ENCODE measurements around the gene SMKR1. TPM values are rescaled to one million over a fixed set of nuclear protein-coding genes. Genes with fewer than 3 reads are reported as not detected.

Gene SMKR1
- total RNA-seq, 1 donor from 2014 or later: 0.56 TPM

DNA sequence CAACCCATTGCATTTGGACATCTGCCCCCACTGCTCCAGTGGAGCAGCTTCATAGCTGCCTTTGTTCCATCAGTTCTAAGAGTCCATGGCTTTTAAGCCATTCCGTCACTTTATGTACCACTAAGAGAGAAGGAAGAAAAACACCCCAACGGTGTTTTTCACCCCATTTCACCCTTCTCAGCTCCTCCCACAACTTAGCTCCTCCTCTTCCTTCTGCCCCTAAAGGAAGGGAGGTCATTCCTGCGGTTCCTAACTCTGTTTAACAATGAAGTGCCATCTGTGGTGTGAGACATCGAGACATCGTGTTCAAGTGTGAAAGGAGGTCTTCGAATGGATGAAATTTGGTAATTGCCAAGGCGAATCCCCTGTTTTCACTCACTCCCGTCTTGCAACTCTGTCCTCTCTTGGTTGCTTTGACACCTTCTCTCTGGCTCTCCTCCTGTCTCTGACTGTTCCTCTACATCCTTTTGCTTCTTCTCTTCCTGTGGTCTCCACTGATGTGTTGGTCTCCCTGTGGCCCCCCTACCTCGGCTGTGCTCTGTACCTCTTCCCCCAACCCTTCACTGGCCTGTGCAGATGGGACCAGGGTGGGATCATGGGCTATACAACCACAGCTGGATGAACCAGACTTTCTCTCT lies 23.0 kb downstream of the SMKR1 start:
- Histone ChIP-seq H3K4me3 (no peak overlapping the region), H3K9me3 (ENCODE audit: low read depth) (no peaks in the 10 kb centered on the region), H4K20me1 (ENCODE audit: low read depth) (no peaks in the 10 kb centered on the region), H3K79me2 (ENCODE audit: low read depth) (no peaks in the 10 kb centered on the region), H3F3A (ENCODE audit: low read depth) (peaks cover 5% of the 10 kb centered on the region), H3K4me2 (no peak overlapping the region), H3K27ac (no peak overlapping the region), H3K4me1 (no peaks in the 10 kb centered on the region), H3K9ac (no peak overlapping the region), H2AFZ (replicated peaks) (no peak overlapping the region), H3K27me3 (peaks cover 4% of the 10 kb centered on the region), H3K36me3 (no peaks in the 10 kb centered on the region)
- no peak for TF ChIP-seq EZH2 (IDR thresholded peaks at IDR 0.05)
- no peak for TF ChIP-seq EZH2phosphoT487 (IDR thresholded peaks at IDR 0.05)
- peaks cover 10% of the 10 kb centered on the region for H3K27me3 Mint-ChIP-seq (ENCODE audit: insufficient read depth, low read depth)
- no peaks in the 10 kb centered on the region for H3K36me3 Mint-ChIP-seq
- H3K9me3 Mint-ChIP-seq: no peaks in the 10 kb centered on the region
- peaks cover 4% of the 10 kb centered on the region for H3K4me1 Mint-ChIP-seq
- no peak for DNase-seq (ENCODE audit: low spot score)
- no peak overlapping the region for H3K27ac Mint-ChIP-seq
- no peak overlapping the region for H3K4me3 Mint-ChIP-seq

GRCh38 chr7:129529643-129530042 lies 27.3 kb downstream of the SMKR1 start:
- Mint-ChIP-seq H3K27me3 (ENCODE audit: insufficient read depth, low read depth) (peaks cover 6% of the 10 kb centered on the region), H3K27ac (no peak overlapping the region), H3K9me3 (no peaks in the 10 kb centered on the region), H3K36me3 (no peaks in the 10 kb centered on the region), H3K4me1 (peaks cover 24% of the 10 kb centered on the region), H3K4me3 (no peak overlapping the region)
- no peak overlapping the region for H3K27ac ChIP-seq
- peaks cover 9% of the 10 kb centered on the region for H3K4me1 ChIP-seq
- peaks cover 6% of the 10 kb centered on the region for H3F3A ChIP-seq (ENCODE audit: low read depth)
- no peak overlapping the region for H3K4me3 ChIP-seq
- no peak for DNase-seq (ENCODE audit: low spot score)
- H3K9ac ChIP-seq: no peak overlapping the region
- H4K20me1 ChIP-seq (ENCODE audit: low read depth): peaks cover 7% of the 10 kb centered on the region
- no peaks in the 10 kb centered on the region for H3K27me3 ChIP-seq
- no peaks in the 10 kb centered on the region for H3K9me3 ChIP-seq (ENCODE audit: low read depth)
- TF ChIP-seq EZH2 (IDR thresholded peaks at IDR 0.05): no peak
- TF ChIP-seq EZH2phosphoT487 (IDR thresholded peaks at IDR 0.05): no peak
- no peak for TF ChIP-seq CTCF (IDR thresholded peaks at IDR 0.05)
- H3K4me2 ChIP-seq: no peak overlapping the region
- H3K79me2 ChIP-seq (ENCODE audit: low read depth): no peaks in the 10 kb centered on the region
- H3K36me3 ChIP-seq: no peaks in the 10 kb centered on the region
- no peak overlapping the region for H2AFZ ChIP-seq (replicated peaks)

- Histone ChIP-seq H3F3A (ENCODE audit: low read depth) (peaks cover 6% of the 10 kb centered on the region), H3K4me3 (no peak overlapping the region), H3K36me3 (no peaks in the 10 kb centered on the region), H3K9ac (no peak overlapping the region), H4K20me1 (ENCODE audit: low read depth) (peaks cover 7% of the 10 kb centered on the region), H3K9me3 (ENCODE audit: low read depth) (no peaks in the 10 kb centered on the region), H3K4me1 (peaks cover 9% of the 10 kb centered on the region), H3K27ac (no peak overlapping the region), H3K4me2 (no peak overlapping the region), H3K27me3 (no peaks in the 10 kb centered on the region), H3K79me2 (ENCODE audit: low read depth) (no peaks in the 10 kb centered on the region), H2AFZ (replicated peaks) (no peak overlapping the region)
- peaks cover 26% of the 10 kb centered on the region for H3K4me1 Mint-ChIP-seq
- no peak overlapping the region for H3K4me3 Mint-ChIP-seq
- DNase-seq (ENCODE audit: low spot score): no peak
- H3K27ac Mint-ChIP-seq: no peak overlapping the region
- peaks cover 6% of the 10 kb centered on the region for H3K27me3 Mint-ChIP-seq (ENCODE audit: insufficient read depth, low read depth)
- no peak for TF ChIP-seq EZH2phosphoT487 (IDR thresholded peaks at IDR 0.05)
- no peak for TF ChIP-seq CTCF (IDR thresholded peaks at IDR 0.05)
- TF ChIP-seq EZH2 (IDR thresholded peaks at IDR 0.05): no peak
- H3K36me3 Mint-ChIP-seq: no peaks in the 10 kb centered on the region
- no peaks in the 10 kb centered on the region for H3K9me3 Mint-ChIP-seq
These were observed 28.6 kb downstream of the SMKR1 start for GRCh38 chr7:129530795-129531391.

DNA sequence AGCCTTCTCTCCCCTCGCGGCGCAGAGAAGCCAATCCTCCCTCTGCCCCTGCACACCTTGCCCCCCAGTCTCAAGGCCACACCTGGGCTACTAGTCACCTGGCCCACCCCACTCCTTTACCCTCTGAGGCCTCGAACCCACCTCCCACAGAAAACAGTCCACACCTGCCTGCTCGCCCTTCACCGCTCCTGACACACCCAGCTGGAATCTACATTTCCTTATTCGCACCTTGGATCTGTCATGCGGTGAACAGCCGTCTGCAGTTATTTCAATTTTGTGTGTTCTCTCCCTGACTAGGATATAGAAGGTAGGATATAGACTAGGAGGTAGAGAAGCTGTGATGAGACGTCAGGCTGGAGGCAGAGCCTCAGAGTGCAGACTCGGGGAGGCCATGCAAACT lies 29.4 kb downstream of the SMKR1 start:
- DNase-seq (ENCODE audit: low spot score): no peak
- Histone ChIP-seq H4K20me1 (ENCODE audit: low read depth) (peaks cover 7% of the 10 kb centered on the region), H3K27ac (no peak overlapping the region), H3K4me2 (no peak overlapping the region), H3F3A (ENCODE audit: low read depth) (peaks cover 6% of the 10 kb centered on the region), H3K9ac (no peak overlapping the region), H3K79me2 (ENCODE audit: low read depth) (no peaks in the 10 kb centered on the region), H3K36me3 (no peaks in the 10 kb centered on the region), H3K4me1 (peaks cover 9% of the 10 kb centered on the region), H2AFZ (replicated peaks) (no peak overlapping the region), H3K4me3 (no peak overlapping the region), H3K27me3 (no peaks in the 10 kb centered on the region), H3K9me3 (ENCODE audit: low read depth) (no peaks in the 10 kb centered on the region)
- Mint-ChIP-seq H3K36me3 (no peaks in the 10 kb centered on the region), H3K9me3 (no peaks in the 10 kb centered on the region), H3K27ac (no peak overlapping the region), H3K4me1 (peaks cover 34% of the 10 kb centered on the region), H3K4me3 (no peak overlapping the region), H3K27me3 (ENCODE audit: insufficient read depth, low read depth) (peaks cover 9% of the 10 kb centered on the region)
- no peak for TF ChIP-seq CTCF (IDR thresholded peaks at IDR 0.05)
- no peak for TF ChIP-seq EZH2phosphoT487 (IDR thresholded peaks at IDR 0.05)
